ENCODE data around the gene RIC1.

The RIC1 gene

DNA sequence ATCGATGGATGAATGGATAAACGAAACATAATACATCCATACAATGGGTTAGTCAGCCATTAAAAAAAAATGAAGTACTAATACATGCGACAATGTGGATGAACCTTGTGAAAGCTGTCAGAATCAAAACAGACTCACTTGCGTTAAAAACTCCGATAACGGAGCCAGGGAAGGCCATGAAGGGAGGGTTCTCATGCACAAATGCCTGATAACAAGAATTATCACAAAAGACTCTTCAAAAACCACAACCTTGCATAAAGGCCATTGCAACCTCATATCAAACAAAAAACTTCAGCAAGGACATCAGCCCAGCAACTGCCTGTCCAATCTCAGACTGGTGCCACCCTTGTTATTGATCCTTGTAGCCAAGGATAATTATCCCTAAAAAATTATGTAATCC lies 190.3 kb downstream of the RIC1 start:
- Histone ChIP-seq H3K4me1 (ENCODE audit: control insufficient read depth, insufficient read depth, low read length) (no peaks in the 10 kb centered on the region), H3K27ac (ENCODE audit: extremely low read depth, low read depth, low read length) (no peak overlapping the region), H3K36me3 (ENCODE audit: control insufficient read depth in 2 of 2, insufficient read depth in 1 of 2, low read length in 2 of 2) (peaks cover 9 to 31% of the 10 kb centered on the region in 2 experiments; a peak in 2 of 3 replicates), H3K4me3 (ENCODE audit: low read depth, low read length) (no peak overlapping the region), H3K9me3 (ENCODE audit: control insufficient read depth, insufficient read depth, low read depth, low read length) (no peaks in the 10 kb centered on the region)
- CTCF ChIA-PET: interaction anchor here (2.5 to 3.5 kb wide), 2 partner anchors 13 to 67 kb away, joined by 8 to 24 read pairs; partner anchors contain the start of gene ERMP1
- POLR2A ChIA-PET: no interaction called here
- TF ChIP-seq KLF9 (tag by site-specific recombination; IDR thresholded peaks at IDR 0.05; ENCODE audit: low read depth) (no peak), ZNF664 (tag by site-specific recombination; IDR thresholded peaks at IDR 0.05) (no peak), ZNF776 (tag by site-specific recombination; IDR thresholded peaks at IDR 0.05; ENCODE audit: borderline replicate concordance) (no peak), KLF10 (tag by site-specific recombination; IDR thresholded peaks at IDR 0.05) (no peak), ZBTB21 (tag by site-specific recombination; IDR thresholded peaks at IDR 0.05) (no peak), ZNF398 (tag by site-specific recombination; IDR thresholded peaks at IDR 0.05) (no peak), HOXC10 (CRISPR knock-in tag; IDR thresholded peaks at IDR 0.05) (no peak), ZNF175 (tag by site-specific recombination; IDR thresholded peaks at IDR 0.05) (no peak), ZNF341 (tag by site-specific recombination; IDR thresholded peaks at IDR 0.05; ENCODE audit: low read depth) (no peak), SP3 (tag by site-specific recombination; IDR thresholded peaks at IDR 0.05) (no peak), REST (tag by site-specific recombination; IDR thresholded peaks at IDR 0.05) (no peak), ZNF585B (tag by site-specific recombination; IDR thresholded peaks at IDR 0.05) (no peak), ZBTB48 (tag by site-specific recombination; IDR thresholded peaks at IDR 0.05) (no peak)
- TF ChIP-seq, protein P1, sequence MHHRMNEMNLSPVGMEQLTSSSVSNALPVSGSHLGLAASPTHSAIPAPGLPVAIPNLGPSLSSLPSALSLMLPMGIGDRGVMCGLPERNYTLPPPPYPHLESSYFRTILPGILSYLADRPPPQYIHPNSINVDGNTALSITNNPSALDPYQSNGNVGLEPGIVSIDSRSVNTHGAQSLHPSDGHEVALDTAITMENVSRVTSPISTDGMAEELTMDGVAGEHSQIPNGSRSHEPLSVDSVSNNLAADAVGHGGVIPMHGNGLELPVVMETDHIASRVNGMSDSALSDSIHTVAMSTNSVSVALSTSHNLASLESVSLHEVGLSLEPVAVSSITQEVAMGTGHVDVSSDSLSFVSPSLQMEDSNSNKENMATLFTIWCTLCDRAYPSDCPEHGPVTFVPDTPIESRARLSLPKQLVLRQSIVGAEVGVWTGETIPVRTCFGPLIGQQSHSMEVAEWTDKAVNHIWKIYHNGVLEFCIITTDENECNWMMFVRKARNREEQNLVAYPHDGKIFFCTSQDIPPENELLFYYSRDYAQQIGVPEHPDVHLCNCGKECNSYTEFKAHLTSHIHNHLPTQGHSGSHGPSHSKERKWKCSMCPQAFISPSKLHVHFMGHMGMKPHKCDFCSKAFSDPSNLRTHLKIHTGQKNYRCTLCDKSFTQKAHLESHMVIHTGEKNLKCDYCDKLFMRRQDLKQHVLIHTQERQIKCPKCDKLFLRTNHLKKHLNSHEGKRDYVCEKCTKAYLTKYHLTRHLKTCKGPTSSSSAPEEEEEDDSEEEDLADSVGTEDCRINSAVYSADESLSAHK (tag by site-specific recombination; IDR thresholded peaks at IDR 0.05): no peak
- TF ChIP-seq, protein P2, sequence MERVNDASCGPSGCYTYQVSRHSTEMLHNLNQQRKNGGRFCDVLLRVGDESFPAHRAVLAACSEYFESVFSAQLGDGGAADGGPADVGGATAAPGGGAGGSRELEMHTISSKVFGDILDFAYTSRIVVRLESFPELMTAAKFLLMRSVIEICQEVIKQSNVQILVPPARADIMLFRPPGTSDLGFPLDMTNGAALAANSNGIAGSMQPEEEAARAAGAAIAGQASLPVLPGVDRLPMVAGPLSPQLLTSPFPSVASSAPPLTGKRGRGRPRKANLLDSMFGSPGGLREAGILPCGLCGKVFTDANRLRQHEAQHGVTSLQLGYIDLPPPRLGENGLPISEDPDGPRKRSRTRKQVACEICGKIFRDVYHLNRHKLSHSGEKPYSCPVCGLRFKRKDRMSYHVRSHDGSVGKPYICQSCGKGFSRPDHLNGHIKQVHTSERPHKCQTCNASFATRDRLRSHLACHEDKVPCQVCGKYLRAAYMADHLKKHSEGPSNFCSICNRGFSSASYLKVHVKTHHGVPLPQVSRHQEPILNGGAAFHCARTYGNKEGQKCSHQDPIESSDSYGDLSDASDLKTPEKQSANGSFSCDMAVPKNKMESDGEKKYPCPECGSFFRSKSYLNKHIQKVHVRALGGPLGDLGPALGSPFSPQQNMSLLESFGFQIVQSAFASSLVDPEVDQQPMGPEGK (tag by site-specific recombination; IDR thresholded peaks at IDR 0.05): no peak

GRCh38 chr9:5820425-5820824 lies 191.5 kb downstream of the RIC1 start:
- Histone ChIP-seq H3K36me3 (ENCODE audit: control insufficient read depth in 2 of 2, insufficient read depth in 1 of 2, low read length in 2 of 2) (peaks cover 5 to 39% of the 10 kb centered on the region in 2 experiments; a peak in 2 of 3 replicates), H3K27ac (ENCODE audit: extremely low read depth, low read depth, low read length) (no peak overlapping the region), H3K4me1 (ENCODE audit: control insufficient read depth, insufficient read depth, low read length) (no peaks in the 10 kb centered on the region), H3K4me3 (ENCODE audit: low read depth, low read length) (no peak overlapping the region), H3K9me3 (ENCODE audit: control insufficient read depth, insufficient read depth, low read depth, low read length) (no peaks in the 10 kb centered on the region)
- CTCF ChIA-PET: interaction anchor here (0.6 to 3.5 kb wide), 4 partner anchors 9 to 66 kb away, joined by 3 to 24 read pairs (median 4); partner anchors contain the start of gene ERMP1
- POLR2A ChIA-PET: no interaction called here
- no peak for TF ChIP-seq MYNN (tag by site-specific recombination; IDR thresholded peaks at IDR 0.05; ENCODE audit: borderline replicate concordance)
- TF ChIP-seq ZNF585B (tag by site-specific recombination; IDR thresholded peaks at IDR 0.05): no peak
